Chondrocyte (in vitro differentiated cells): ENCODE data around the gene BDH1. TPM values are rescaled to one million over a fixed set of nuclear protein-coding genes. Genes with fewer than 3 reads are reported as not detected.
"Not testable (repeated sequence)": the region's sequence is repeated elsewhere in the genome, so short reads cannot be mapped to it uniquely, and the experiment has no call there.

ENCODE experiments used
- DNase-seq: peaks from one replicate; pipeline ENCODE4 v3.0.0; 2021; ENCODE audit warnings: mixed read lengths, low spot score
- H3K27ac Mint-ChIP-seq: one replicate; pipeline ENCODE4 v1.8.0; 2021; ENCODE audit warnings: mild to moderate bottlenecking, moderate library complexity, mixed read lengths; ENCODE audit not compliant: unreplicated experiment
- H3K27me3 Mint-ChIP-seq: 2 replicates; pipeline ENCODE4 v1.8.0; 2021; ENCODE audit warnings: low read depth, mixed read lengths
- H3K36me3 Mint-ChIP-seq: 2 replicates; pipeline ENCODE4 v1.8.0; 2021; ENCODE audit warnings: low read depth, mixed read lengths
- H3K4me1 Mint-ChIP-seq: 2 replicates; pipeline ENCODE4 v1.8.0; 2021; ENCODE audit warnings: low read depth, mild to moderate bottlenecking, mixed read lengths
- H3K4me3 Mint-ChIP-seq: one replicate; pipeline ENCODE4 v1.8.0; 2021; ENCODE audit warnings: mild to moderate bottlenecking, moderate library complexity, mixed read lengths; ENCODE audit not compliant: unreplicated experiment
- H3K9me3 Mint-ChIP-seq: 2 replicates; pipeline ENCODE4 v1.8.0; 2021; ENCODE audit warnings: low read depth, mixed read lengths
- CTCF ChIP-seq: fragments of 200-600 bp; sonication (generic); IDR thresholded peaks from 2 replicates; pipeline ENCODE4 v1.5.0; 2021; ENCODE audit warnings: antibody characterized with exemption, mild to moderate bottlenecking, moderate library complexity
- total RNA-seq: library from RNA; stranded (reverse); gene quantifications from 3 replicates; pipeline ENCODE4 v1.2.1, GENCODE V29; 2021

Gene BDH1
- total RNA-seq, 1 donor from 2014 or later, result 8.4 TPM

- H3K27me3 Mint-ChIP-seq, result peaks cover 13% of the 10 kb centered on the region
- H3K4me1 Mint-ChIP-seq, result no peaks in the 10 kb centered on the region
- peaks cover 13% of the 10 kb centered on the region for H3K9me3 Mint-ChIP-seq
- H3K27ac Mint-ChIP-seq, result no peak overlapping the region
- no peak for DNase-seq
- no peak for TF ChIP-seq CTCF
- no peak overlapping the region for H3K4me3 Mint-ChIP-seq
- H3K36me3 Mint-ChIP-seq, result peaks cover 5% of the 10 kb centered on the region
These were observed 21.1 kb upstream of the BDH1 start for GRCh38 chr3:197576838-197577237.

- Mint-ChIP-seq H3K4me3 (no peak overlapping the region), H3K4me1 (no peaks in the 10 kb centered on the region), H3K27me3 (peaks cover 13% of the 10 kb centered on the region), H3K9me3 (peaks cover 15% of the 10 kb centered on the region), H3K27ac (no peak overlapping the region), H3K36me3 (peaks cover 5% of the 10 kb centered on the region)
- DNase-seq, result no peak
- TF ChIP-seq CTCF, result no peak
These were observed 19.6 kb upstream of the BDH1 start for GRCh38 chr3:197575362-197575761.

GRCh38 chr3:197574396-197574991, 18.7 kb upstream of the BDH1 start:
- H3K27me3 Mint-ChIP-seq, result peaks cover 13% of the 10 kb centered on the region
- H3K36me3 Mint-ChIP-seq, H3K9me3 Mint-ChIP-seq, H3K4me1 Mint-ChIP-seq, H3K4me3 Mint-ChIP-seq, DNase-seq, H3K27ac Mint-ChIP-seq: not testable (repeated sequence)

GRCh38 chr3:197573048-197573767, 17.4 kb upstream of the BDH1 start:
- no peak overlapping the region for H3K27ac Mint-ChIP-seq
- peaks cover 14% of the 10 kb centered on the region for H3K27me3 Mint-ChIP-seq
- no peaks in the 10 kb centered on the region for H3K4me1 Mint-ChIP-seq
- no peak for DNase-seq
- H3K36me3 Mint-ChIP-seq, result no peaks in the 10 kb centered on the region
- TF ChIP-seq CTCF, result no peak
- H3K9me3 Mint-ChIP-seq, result peaks cover 2% of the 10 kb centered on the region
- no peak overlapping the region for H3K4me3 Mint-ChIP-seq

GRCh38 chr3:197571880-197572172, 16.1 kb upstream of the BDH1 start:
- not testable (repeated sequence) for H3K9me3 Mint-ChIP-seq, DNase-seq, H3K36me3 Mint-ChIP-seq, H3K4me1 Mint-ChIP-seq, H3K27ac Mint-ChIP-seq, H3K4me3 Mint-ChIP-seq
- H3K27me3 Mint-ChIP-seq, result peaks cover 18% of the 10 kb centered on the region

GRCh38 chr3:197571074-197571879, 15.5 kb upstream of the BDH1 start:
- H3K27ac Mint-ChIP-seq, H3K4me1 Mint-ChIP-seq, H3K9me3 Mint-ChIP-seq, DNase-seq, H3K4me3 Mint-ChIP-seq, H3K36me3 Mint-ChIP-seq: not testable (repeated sequence)
- peaks cover 20% of the 10 kb centered on the region for H3K27me3 Mint-ChIP-seq

GRCh38 chr3:197569433-197569832, 13.7 kb upstream of the BDH1 start:
- H3K4me3 Mint-ChIP-seq, H3K9me3 Mint-ChIP-seq, H3K27ac Mint-ChIP-seq, H3K4me1 Mint-ChIP-seq, DNase-seq, H3K36me3 Mint-ChIP-seq: not testable (repeated sequence)
- peaks cover 18% of the 10 kb centered on the region for H3K27me3 Mint-ChIP-seq
